HS-5 (cell line): ENCODE results near the gene LSS.

Experiments used
- DNase-seq: peaks from one replicate; pipeline ENCODE4 v3.0.0-alpha.2; 2012; ENCODE audit warnings: low read depth

Gene LSS

GRCh38 chr21:46168659-46169386 is 59.8 kb downstream of the LSS start:
- no peak for DNase-seq

- no peak for DNase-seq
Measured at GRCh38 chr21:46168238-46168637, 60.3 kb downstream of the LSS start.

- no peak for DNase-seq
Measured at GRCh38 chr21:46165098-46165497, 63.5 kb downstream of the LSS start.

- DNase-seq: no peak
Measured at GRCh38 chr21:46163380-46163779, 65.2 kb downstream of the LSS start.

- DNase-seq: no peak
Measured at GRCh38 chr21:46161633-46162592, 66.7 kb downstream of the LSS start.

GRCh38 chr21:46160907-46161632 is 67.5 kb downstream of the LSS start:
- no peak for DNase-seq

GRCh38 chr21:46160657-46160906 is 68.0 kb downstream of the LSS start:
- no peak for DNase-seq

- DNase-seq: no peak
Measured at GRCh38 chr21:46159841-46160656, 68.5 kb downstream of the LSS start.

- DNase-seq: no peak
Measured at GRCh38 chr21:46159390-46159789, 69.2 kb downstream of the LSS start.

GRCh38 chr21:46158666-46159300 is 69.8 kb downstream of the LSS start:
- DNase-seq: no peak

- DNase-seq: no peak
Measured at GRCh38 chr21:46157987-46158451, 70.6 kb downstream of the LSS start.

GRCh38 chr21:46157396-46157986 is 71.1 kb downstream of the LSS start:
- DNase-seq: no peak

- DNase-seq: no peak
Measured at GRCh38 chr21:46156678-46157077, 71.9 kb downstream of the LSS start.

GRCh38 chr21:46156378-46156645 is 72.3 kb downstream of the LSS start:
- DNase-seq: no peak

GRCh38 chr21:46155514-46156377 is 72.8 kb downstream of the LSS start, which contains the start of gene FTCD:
FTCD (minus strand) TSS chr21:46155579; CDS start chr21:46155523, 56 bp downstream.
- no peak for DNase-seq

GRCh38 chr21:46154955-46155513 is 73.5 kb downstream of the LSS start:
- no peak for DNase-seq

GRCh38 chr21:46154155-46154954 is 74.2 kb downstream of the LSS start:
- no peak for DNase-seq

- DNase-seq: no peak
Measured at GRCh38 chr21:46153247-46154154, 75.1 kb downstream of the LSS start.
